SK-N-SH (cell line): Measurements from ENCODE around the gene C14orf180. TPM values are rescaled to one million over a fixed set of nuclear protein-coding genes. Genes with fewer than 3 reads are reported as not detected.

Experiments
- CTCF ChIA-PET: fragments of 300-600, 350-600 bp; formaldehyde crosslinking; extraction: SDS; loops from one replicate; lab custom pipeline; 2021; lab: Yijun Ruan, JAX
- POLR2A ChIA-PET: fragments of 350-600 bp; sonication (Branson Sonifier 250); formaldehyde crosslinking; extraction: SDS; loops from one replicate; lab custom pipeline; 2020; ENCODE audit warnings: antibody characterized with exemption, inconsistent platforms; lab: Yijun Ruan, JAX
- DNase-seq: peaks from one replicate; pipeline ENCODE4 v3.0.0; 2012
- H2AFZ ChIP-seq: fragments of 200-600 bp; sonication (generic); 2 replicates; pipeline ENCODE4 v1.8.1; 2016; ENCODE audit warnings: antibody characterized with exemption, mild to moderate bottlenecking, low read depth
- H3F3A ChIP-seq: fragments of 200-600 bp; sonication (generic); replicated peaks from 2 replicates; pipeline ENCODE3; 2016; ENCODE audit warnings: antibody characterized with exemption, mild to moderate bottlenecking; ENCODE audit not compliant: insufficient read depth
- H3K27ac ChIP-seq, 2 experiments: fragments of 200-500 bp in 1 of 2; fragments of 200-600 bp in 1 of 2; sonication (Bioruptor generic) in 1 of 2; sonication (generic), shearing (Covaris generic) in 1 of 2; 2 replicates each; pipeline versions ENCODE4 v1.5.1 to v1.6.1; 2014 to 2016; ENCODE audit warnings: low read depth in 2 of 2, inconsistent platforms in 1 of 2, low read length in 1 of 2, mild to moderate bottlenecking in 1 of 2, mixed read lengths in 1 of 2
- H3K27me3 ChIP-seq: fragments of 200-600 bp; sonication (generic), shearing (Covaris generic); 2 replicates; pipeline ENCODE4 v1.6.1; 2016; ENCODE audit warnings: mixed run types; ENCODE audit not compliant: insufficient read depth
- H3K36me3 ChIP-seq, 2 experiments: fragments of 200-500 bp in 1 of 2; fragments of 200-600 bp in 1 of 2; sonication (Bioruptor generic) in 1 of 2; sonication (generic) in 1 of 2; replicated peaks in 1 of 2; 2 replicates each; pipeline versions ENCODE3 to v1.5.1; 2014 to 2016; ENCODE audit warnings: low read length in 1 of 2, mild to moderate bottlenecking in 1 of 2; ENCODE audit not compliant: insufficient read depth in 2 of 2, control insufficient read depth in 1 of 2
- H3K4me1 ChIP-seq, 2 experiments: fragments of 200-500 bp in 1 of 2; fragments of 200-600 bp in 1 of 2; sonication (Bioruptor generic) in 1 of 2; sonication (generic), shearing (Covaris generic) in 1 of 2; 2 replicates each; pipeline versions ENCODE4 v1.5.1 to v1.6.1; 2014 to 2016; ENCODE audit warnings: low read depth in 1 of 2, low read length in 1 of 2, mixed run types in 1 of 2; ENCODE audit not compliant: insufficient read depth in 2 of 2, control insufficient read depth in 1 of 2
- H3K4me2 ChIP-seq: fragments of 200-600 bp; sonication (generic), shearing (Covaris generic); 2 replicates; pipeline ENCODE4 v1.6.1; 2017; ENCODE audit warnings: mixed run types
- H3K4me3 ChIP-seq, 2 experiments: fragments of 200-500 bp in 1 of 2; fragments of 200-600 bp in 1 of 2; sonication (Bioruptor generic) in 1 of 2; sonication (generic), shearing (Covaris generic) in 1 of 2; 2 replicates each; pipeline versions ENCODE4 v1.5.1 to v1.8.1; 2014 to 2016; ENCODE audit warnings: low read depth in 2 of 2, inconsistent platforms in 1 of 2, low read length in 1 of 2, mild to moderate bottlenecking in 1 of 2, mixed read lengths in 1 of 2, moderate library complexity in 1 of 2
- H3K79me2 ChIP-seq: fragments of 200-600 bp; sonication (generic); 2 replicates; pipeline ENCODE4 v1.8.1; 2017; ENCODE audit warnings: mild to moderate bottlenecking; ENCODE audit not compliant: insufficient read depth
- H3K9ac ChIP-seq: fragments of 200-600 bp; sonication (generic); 2 replicates; pipeline ENCODE4 v1.6.1; 2017; ENCODE audit warnings: mixed run types
- H3K9me2 ChIP-seq: fragments of 200-600 bp; sonication (generic); 2 replicates; pipeline ENCODE4 v1.6.1; 2017; ENCODE audit warnings: mixed run types
- H3K9me3 ChIP-seq: fragments of 200-600 bp; sonication (generic); 2 replicates; pipeline ENCODE4 v1.6.1; 2017; ENCODE audit warnings: mixed run types, mild to moderate bottlenecking, moderate library complexity
- H4K20me1 ChIP-seq: fragments of 200-600 bp; sonication (generic); 2 replicates; pipeline ENCODE4 v1.6.1; 2017; ENCODE audit warnings: mild to moderate bottlenecking, mixed run types; ENCODE audit not compliant: insufficient read depth
- CHD2 ChIP-seq: fragments of 150-350 bp; IDR thresholded peaks from 2 replicates; pipeline ENCODE4 v1.6.1; 2018; ENCODE audit warnings: low read length; ENCODE audit not compliant: partially characterized antibody
- ELF1 ChIP-seq: IDR thresholded peaks from 2 replicates; pipeline ENCODE4 v1.4.0; 2012
- EP300 ChIP-seq, 2 experiments: IDR thresholded peaks; 2 replicates each; pipeline versions ENCODE4 v1.4.0 to v1.6.1; 2012; ENCODE audit warnings: borderline replicate concordance in 1 of 2, low read depth in 1 of 2, low read length in 1 of 2
- EZH2phosphoT487 ChIP-seq: fragments of 200-600 bp; sonication (generic); IDR thresholded peaks from 2 replicates; pipeline ENCODE4 v1.6.1; 2017; ENCODE audit warnings: low read depth, mixed run types, mild to moderate bottlenecking, antibody characterized with exemption, moderate library complexity, borderline replicate concordance
- FOXJ3 ChIP-seq: sonication (generic); formaldehyde crosslinking; IDR thresholded peaks from 2 replicates; pipeline ENCODE4 v1.5.1; 2020; ENCODE audit warnings: mild to moderate bottlenecking, missing genetic modification reagents
- FOXM1 ChIP-seq: IDR thresholded peaks from 2 replicates; pipeline ENCODE4 v1.4.0; 2012; ENCODE audit warnings: low read depth, mild to moderate bottlenecking
- GATA2 ChIP-seq: sonication (generic); formaldehyde crosslinking; IDR thresholded peaks from 2 replicates; pipeline ENCODE4 v1.5.0; 2020; ENCODE audit warnings: mild to moderate bottlenecking, missing genetic modification reagents
- IRF3 ChIP-seq: fragments of 150-350 bp; IDR thresholded peaks from 2 replicates; pipeline ENCODE4 v1.6.1; 2016; ENCODE audit warnings: mild to moderate bottlenecking, low read depth, low read length
- MXI1 ChIP-seq: IDR thresholded peaks from 2 replicates; pipeline ENCODE4 v1.6.1; 2012; ENCODE audit warnings: mild to moderate bottlenecking, low read depth, low read length, improper control_type of control experiment
- NFIC ChIP-seq: IDR thresholded peaks from 2 replicates; pipeline ENCODE4 v1.4.0; 2012; ENCODE audit warnings: borderline replicate concordance
- NRF1 ChIP-seq: IDR thresholded peaks from 2 replicates; pipeline ENCODE4 v1.6.1; 2012; ENCODE audit warnings: low read depth, mild to moderate bottlenecking, low read length
- RFX5 ChIP-seq: IDR thresholded peaks from 2 replicates; pipeline ENCODE4 v1.6.1; 2012; ENCODE audit warnings: mild to moderate bottlenecking, improper control_type of control experiment, low read length
- SIN3A ChIP-seq: IDR thresholded peaks from 2 replicates; pipeline ENCODE4 v1.6.1; 2012; ENCODE audit warnings: low read depth, mild to moderate bottlenecking, low read length, moderate library complexity, borderline replicate concordance
- SMC3 ChIP-seq: IDR thresholded peaks from 2 replicates; pipeline ENCODE4 v1.6.1; 2012; ENCODE audit warnings: low read depth, low read length, improper control_type of control experiment
- TAF1 ChIP-seq: IDR thresholded peaks from 2 replicates; pipeline ENCODE4 v1.6.1; 2012; ENCODE audit warnings: low read depth, mild to moderate bottlenecking, low read length, moderate library complexity, borderline replicate concordance
- TCF12 ChIP-seq: IDR thresholded peaks from 2 replicates; pipeline ENCODE4 v1.4.0; 2012
- TEAD4 ChIP-seq: IDR thresholded peaks from 2 replicates; pipeline ENCODE4 v1.4.0; 2012; ENCODE audit warnings: mild to moderate bottlenecking, borderline replicate concordance; ENCODE audit not compliant: insufficient read depth
- YY1 ChIP-seq: IDR thresholded peaks from 2 replicates; pipeline ENCODE4 v1.4.0; 2012; ENCODE audit warnings: low read depth, mild to moderate bottlenecking
- ZBTB33 ChIP-seq: IDR thresholded peaks from 2 replicates; pipeline ENCODE4 v1.4.0; 2012; ENCODE audit warnings: low read depth, borderline replicate concordance
- whole genome bisulfite sequencing: methylation state at CpG from one replicate; pipeline ENCODE4 v1.1.6; 2017; ENCODE audit warnings: low lambda C conversion rate; 5-methylcytosine and 5-hydroxymethylcytosine counted together
- polyA plus RNA-seq, 3 experiments: library from polyadenylated mRNA; depleted of rRNA; stranded (reverse); fragments of >200 nt; gene quantifications; 2 replicates each; pipeline ENCODE4 v1.2.3, GENCODE V29; 2012
- TF ChIP-seq, protein P1 (sequence below): IDR thresholded peaks from 2 replicates; pipeline ENCODE4 v1.4.0; 2012; ENCODE audit warnings: low read depth, borderline replicate concordance

Gene C14orf180
- polyA plus RNA-seq, 1 of the 3 experiments (the other 2 are of a cell fraction), result not detected

- H3K27ac ChIP-seq, result peak overlapping the region in 1 of 2 experiments; percentile 71; a peak in 2 of 4 replicates
- H2AFZ ChIP-seq, result no peak overlapping the region
- no peaks in the 10 kb centered on the region for H3K79me2 ChIP-seq
- no peaks in the 10 kb centered on the region for H4K20me1 ChIP-seq
- peaks cover 0 to 58% of the 10 kb centered on the region in 2 experiments; a peak in 1 of 4 replicates for H3K4me1 ChIP-seq
- no peak overlapping the region for H3K4me3 ChIP-seq
- H3K9ac ChIP-seq, result no peak overlapping the region
- H3K9me3 ChIP-seq, result no peaks in the 10 kb centered on the region
- ChIA-PET CTCF (interaction anchor here (0.7 to 8.9 kb wide), 54 partner anchors 10 to 527 kb away, joined by 3 to 96 read pairs (median 7); partner anchors contain the start of gene C14orf180), POLR2A (interaction anchor here (1.3 to 1.9 kb wide), 3 partner anchors 101 to 427 kb away, joined by 3 to 4 read pairs (median 3); no protein-coding TSS in a partner anchor)
- 85% methylated on average over 5 of the region's 15 CpGs for WGBS
- DNase-seq, result peak; percentile 83
- H3K4me2 ChIP-seq, result no peak overlapping the region
- H3F3A ChIP-seq, result no peaks in the 10 kb centered on the region
- H3K9me2 ChIP-seq, result no peaks in the 10 kb centered on the region
- H3K36me3 ChIP-seq, result no peaks in the 10 kb centered on the region
- TF ChIP-seq MXI1, result peak; percentile 24; the same call in 1 of the 2 replicates
- TF ChIP-seq, protein P1, sequence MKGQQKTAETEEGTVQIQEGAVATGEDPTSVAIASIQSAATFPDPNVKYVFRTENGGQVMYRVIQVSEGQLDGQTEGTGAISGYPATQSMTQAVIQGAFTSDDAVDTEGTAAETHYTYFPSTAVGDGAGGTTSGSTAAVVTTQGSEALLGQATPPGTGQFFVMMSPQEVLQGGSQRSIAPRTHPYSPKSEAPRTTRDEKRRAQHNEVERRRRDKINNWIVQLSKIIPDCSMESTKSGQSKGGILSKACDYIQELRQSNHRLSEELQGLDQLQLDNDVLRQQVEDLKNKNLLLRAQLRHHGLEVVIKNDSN, result no peak
- H3K27me3 ChIP-seq, result no peaks in the 10 kb centered on the region
Observed at GRCh38 chr14:104563191-104563741, 16.3 kb upstream of the C14orf180 start.

DNA sequence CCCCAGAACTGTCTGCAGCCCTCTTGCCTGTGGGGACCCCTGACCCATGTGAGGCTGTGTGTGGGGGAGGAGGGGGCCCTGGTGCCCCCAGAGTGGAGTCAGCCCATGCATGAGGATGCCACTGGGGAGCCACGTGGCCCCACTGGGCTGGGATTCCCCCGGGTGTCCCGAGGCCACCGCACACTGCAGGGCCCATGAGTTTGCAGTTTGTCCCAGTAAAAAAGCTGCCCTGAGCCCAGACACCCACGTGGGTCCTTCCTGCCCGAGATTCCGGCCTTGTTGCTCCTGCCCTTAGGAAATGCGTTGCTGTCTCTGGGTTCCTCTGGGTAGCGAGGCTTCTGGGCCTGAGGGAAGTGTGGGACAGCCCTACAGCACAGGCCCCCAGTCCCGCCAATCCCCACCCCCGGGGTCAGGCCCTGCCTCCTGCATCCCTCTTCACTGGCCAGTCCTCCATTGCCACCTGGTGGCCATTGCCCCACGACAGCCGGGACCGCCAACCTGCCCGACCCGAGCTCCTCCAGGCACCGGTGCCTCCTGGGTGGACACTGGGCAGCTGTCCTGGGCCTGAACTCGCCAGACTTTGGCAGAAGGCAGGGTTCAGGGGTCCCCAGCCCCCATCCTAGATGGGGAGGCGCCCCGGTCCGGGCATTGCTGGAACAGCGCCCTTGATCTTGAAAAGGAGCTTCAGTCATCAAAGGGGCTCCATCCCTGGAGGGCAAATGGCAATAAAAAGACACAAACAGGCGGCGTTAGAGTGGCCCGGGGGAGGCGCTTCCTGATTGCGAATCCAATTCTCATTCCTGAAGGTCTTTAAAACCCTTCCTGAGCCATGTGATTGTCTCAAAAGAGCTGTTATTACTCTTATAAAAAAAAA lies 15.6 kb upstream of the C14orf180 start:
- Histone ChIP-seq H3K79me2 (no peaks in the 10 kb centered on the region), H3K4me2 (no peak overlapping the region), H3K27ac (peak overlapping the region in 1 of 2 experiments; percentile 71; a peak in 2 of 4 replicates), H3F3A (no peaks in the 10 kb centered on the region), H3K4me1 (peaks cover 0 to 65% of the 10 kb centered on the region in 2 experiments; a peak in 1 of 4 replicates), H3K9ac (no peak overlapping the region), H4K20me1 (no peaks in the 10 kb centered on the region), H3K36me3 (no peaks in the 10 kb centered on the region), H3K4me3 (no peak overlapping the region; a peak in 1 of 4 replicates), H3K27me3 (no peaks in the 10 kb centered on the region), H3K9me2 (no peaks in the 10 kb centered on the region), H2AFZ (no peak overlapping the region), H3K9me3 (no peaks in the 10 kb centered on the region)
- POLR2A ChIA-PET, result interaction anchor here (0.7 to 1.9 kb wide), 8 partner anchors 29 to 427 kb away, joined by 3 to 4 read pairs (median 3); no protein-coding TSS in a partner anchor
- 10% methylated on average over 14 of the region's 27 CpGs for WGBS
- CTCF ChIA-PET, result interaction anchor here (0.6 to 8.9 kb wide), 99 partner anchors 9 to 528 kb away, joined by 3 to 96 read pairs (median 5); partner anchors contain the start of gene C14orf180
- peak; percentile 98 for DNase-seq
- TF ChIP-seq TAF1 (no peak), GATA2 (CRISPR knock-in tag) (no peak), SIN3A (no peak), TCF12 (no peak), FOXM1 (no peak), FOXJ3 (0 out of 2 replicates have a peak, but pooled peaks have one; percentile 44), EZH2phosphoT487 (no peak), IRF3 (no peak), SMC3 (peak; percentile 93), TEAD4 (no peak), NFIC (no peak), YY1 (no peak), CHD2 (no peak), ELF1 (no peak), MXI1 (no peak; the same call in 1 of the 2 replicates), ZBTB33 (no peak), NRF1 (no peak), EP300 (IDR thresholded peaks at IDR 0.05; ENCODE audit: borderline replicate concordance in 1 of 2, low read depth in 1 of 2, low read length in 1 of 2) (no peak), RFX5 (no peak)
- TF ChIP-seq, protein P1, result no peak
